NCI-H2171 (cell line): Measurements from ENCODE around the gene EIF4E2.

Source experiments
- DNase-seq: peaks from one replicate; lab custom pipeline; 2025; lab: John Stamatoyannopoulos, UW

EIF4E2 gene, protein sequence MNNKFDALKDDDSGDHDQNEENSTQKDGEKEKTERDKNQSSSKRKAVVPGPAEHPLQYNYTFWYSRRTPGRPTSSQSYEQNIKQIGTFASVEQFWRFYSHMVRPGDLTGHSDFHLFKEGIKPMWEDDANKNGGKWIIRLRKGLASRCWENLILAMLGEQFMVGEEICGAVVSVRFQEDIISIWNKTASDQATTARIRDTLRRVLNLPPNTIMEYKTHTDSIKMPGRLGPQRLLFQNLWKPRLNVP

DNA sequence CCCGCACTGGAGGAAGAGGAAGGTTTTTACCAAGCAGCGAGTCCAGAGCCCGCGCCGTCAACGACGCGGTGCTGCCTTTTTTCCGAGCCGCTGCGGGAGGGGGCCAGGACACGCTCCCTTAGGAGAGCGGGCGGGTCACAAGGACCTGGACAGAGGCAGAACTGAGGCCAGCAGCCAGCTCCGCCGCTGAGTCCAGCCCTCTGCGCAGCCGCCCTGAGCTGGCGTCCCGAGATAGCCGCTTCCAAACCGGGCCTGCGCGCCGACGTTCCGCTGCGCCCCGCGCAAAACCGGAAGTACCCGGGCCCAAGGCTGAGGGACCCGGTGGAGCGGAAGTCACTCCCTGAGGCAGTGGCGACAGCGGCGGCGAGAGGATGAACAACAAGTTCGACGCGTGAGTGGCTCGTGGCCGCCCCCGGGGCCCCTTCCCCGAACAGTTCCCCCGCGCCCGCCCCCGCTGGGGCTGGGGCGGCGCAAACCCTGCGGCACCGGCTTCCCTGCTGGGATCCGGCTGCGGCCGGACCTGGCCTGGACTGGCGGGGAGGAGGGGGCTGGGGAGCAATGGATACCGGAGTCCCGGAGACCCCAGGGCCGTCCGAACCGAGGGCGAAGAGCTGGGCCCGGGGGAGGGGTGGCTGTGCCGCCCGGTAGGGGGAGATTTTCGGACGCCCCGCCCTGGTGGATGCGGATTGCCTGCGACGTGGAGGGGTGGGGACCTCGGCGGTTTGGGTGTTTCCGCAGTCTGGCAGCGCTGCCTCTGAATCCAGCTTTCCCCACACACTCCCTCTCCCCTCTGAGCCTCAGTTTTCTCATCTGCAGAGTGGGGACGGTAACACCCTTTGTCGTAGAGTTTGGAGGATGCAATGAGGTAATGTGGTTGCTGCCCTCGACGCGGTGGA lies at the start of gene EIF4E2, which contains the start of gene TIGD1:
Gene EIF4E2 (plus strand): TSS at position 336 of the 896 bp plus-strand sequence. CDS start 36 bp downstream, at position 372.
Gene TIGD1 (minus strand): TSS at position 204 of the 896 bp plus-strand sequence. CDS start 675 bp downstream, outside the sequence.
- DNase-seq = peak; percentile 78

DNA sequence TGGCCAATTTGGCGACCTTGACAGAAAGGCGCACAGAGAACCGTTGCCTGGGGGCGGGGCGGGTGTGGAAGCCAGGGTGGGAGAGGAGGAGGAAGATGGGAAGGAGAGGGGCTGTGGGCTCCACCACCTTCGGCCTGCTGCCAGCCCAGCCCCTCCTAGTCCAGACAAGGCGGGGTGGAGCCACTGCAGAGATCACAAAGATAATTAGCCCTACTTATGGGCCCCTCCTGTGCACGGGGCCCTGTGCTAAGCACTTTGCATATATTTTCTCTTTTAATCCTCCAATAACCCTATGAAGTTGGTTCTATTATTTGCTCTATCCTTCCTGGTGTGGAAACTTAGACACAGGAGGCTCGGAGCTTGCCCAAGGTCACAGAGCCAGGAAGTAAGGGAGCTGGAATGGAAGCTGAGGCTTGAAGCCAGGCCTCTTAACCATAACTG lies 49.1 kb upstream of the EIF4E2 start:
- no peak for DNase-seq

DNA sequence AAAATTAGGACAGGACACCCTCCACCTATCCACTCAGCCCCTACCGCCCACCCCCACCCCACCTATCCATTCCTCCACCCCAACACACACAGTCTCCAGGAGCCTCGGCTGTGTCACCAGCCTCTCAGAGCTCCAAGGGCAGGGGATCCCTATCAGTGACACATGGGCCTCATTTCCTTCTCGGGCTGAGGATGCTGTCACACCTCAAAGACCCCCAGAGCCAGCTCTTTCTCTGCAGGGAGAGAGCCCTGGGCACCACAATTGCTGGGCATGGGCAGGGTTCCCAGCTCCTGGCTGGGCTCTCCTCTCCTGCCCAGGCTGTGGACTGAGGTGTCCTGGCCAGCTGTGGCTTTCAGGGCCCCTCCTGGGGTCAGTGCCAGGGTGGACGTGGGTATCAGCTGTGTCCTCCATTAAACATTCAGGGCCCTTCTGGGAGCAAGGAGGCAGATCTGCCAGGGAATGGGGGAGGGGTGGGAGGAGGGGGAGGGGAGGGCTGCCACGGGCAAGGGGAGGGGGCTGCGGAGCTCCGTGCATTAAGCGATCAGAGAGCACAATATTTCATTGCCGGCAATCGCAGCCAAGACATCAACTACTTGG lies 48.6 kb upstream of the EIF4E2 start:
- DNase-seq = no peak

DNA sequence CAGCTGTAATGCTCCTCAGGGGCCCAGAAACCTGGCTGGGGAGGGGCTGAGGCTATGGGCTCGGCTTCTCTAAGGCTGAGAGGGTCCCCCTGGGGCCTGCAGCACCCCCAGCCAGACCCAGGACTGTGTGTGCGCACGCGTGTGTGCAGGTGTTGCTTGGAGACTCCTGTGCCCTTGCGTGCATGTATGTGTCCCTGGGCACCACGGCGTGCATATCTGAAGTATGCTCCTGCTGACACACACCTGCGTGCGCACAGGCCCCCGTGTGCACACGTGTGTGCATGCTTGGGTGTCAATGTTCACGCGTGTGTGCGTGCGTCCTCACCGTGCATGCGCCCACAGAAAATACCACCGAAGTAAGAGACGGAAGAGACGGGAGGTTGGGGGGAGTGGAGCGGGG lies 48.0 kb upstream of the EIF4E2 start:
- no peak for DNase-seq

DNA sequence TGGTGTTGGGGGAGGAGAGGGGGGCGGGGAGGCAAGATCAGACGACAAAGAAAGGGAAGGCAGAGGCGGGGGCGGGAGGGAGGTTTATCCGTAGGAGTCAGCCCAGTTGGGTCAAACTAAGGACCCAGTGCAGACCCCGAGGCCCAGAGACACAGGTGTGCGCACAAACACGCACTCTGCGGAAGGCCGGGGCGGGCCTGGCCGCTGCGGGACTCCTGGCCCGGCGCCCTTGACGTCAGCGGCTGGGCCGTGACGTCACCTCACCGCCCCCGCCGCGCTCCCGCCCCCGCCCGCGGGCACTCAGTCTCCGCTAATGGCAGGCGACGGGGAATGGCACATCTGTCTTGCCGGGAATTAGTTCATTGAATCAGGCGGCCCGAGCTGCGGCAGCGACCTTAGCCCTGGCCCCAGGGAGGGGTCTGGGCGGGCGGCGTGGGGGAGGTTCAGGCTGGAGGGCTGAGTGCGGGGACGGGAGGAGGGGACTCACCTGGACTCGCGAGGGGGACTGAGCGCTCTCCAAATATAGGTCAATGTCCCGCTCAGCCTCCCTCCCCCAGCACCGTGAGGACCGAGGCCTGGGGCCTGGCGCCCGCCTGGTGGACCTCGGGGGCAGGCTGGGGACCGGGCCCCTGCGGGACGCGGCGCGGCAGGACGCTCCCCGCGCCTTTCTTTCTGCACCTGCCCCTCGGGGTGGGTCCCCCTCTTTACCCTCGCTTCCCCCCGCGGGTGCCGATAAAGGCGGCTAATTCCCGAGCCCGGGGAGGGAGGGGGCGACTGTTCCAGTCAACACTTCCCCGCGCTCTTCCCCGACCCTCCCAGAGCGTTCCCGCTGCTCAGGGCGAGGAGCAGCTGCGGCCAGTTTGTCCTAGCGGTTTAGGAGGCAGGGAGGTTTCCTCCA lies 47.3 kb upstream of the EIF4E2 start:
- DNase-seq = no peak

DNA sequence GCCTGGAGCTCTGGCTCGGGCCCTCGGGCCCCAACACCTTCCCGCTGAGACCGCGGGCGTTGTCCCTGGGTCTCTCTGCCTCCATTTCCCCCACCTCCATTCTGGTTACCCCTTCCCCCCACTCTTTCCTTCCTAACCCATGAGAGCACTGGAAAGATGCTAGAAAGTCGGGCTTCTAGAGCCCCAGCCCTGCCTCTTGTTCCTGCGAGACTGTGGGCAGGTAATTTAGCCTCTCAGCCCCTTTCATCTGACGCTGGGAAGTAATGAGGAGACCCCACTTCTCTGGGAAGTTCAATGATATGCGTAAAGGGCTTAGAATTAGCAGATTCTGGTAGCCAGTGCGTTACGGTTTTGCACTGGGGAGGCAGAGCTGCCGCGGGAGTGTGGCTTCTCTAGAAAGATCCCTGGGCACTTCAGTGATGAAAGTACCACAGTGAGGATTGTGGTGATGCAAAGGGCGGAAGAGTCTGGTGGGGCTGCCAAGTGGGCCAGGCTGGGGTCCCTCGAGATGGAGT lies 46.6 kb upstream of the EIF4E2 start:
- DNase-seq = no peak

DNA sequence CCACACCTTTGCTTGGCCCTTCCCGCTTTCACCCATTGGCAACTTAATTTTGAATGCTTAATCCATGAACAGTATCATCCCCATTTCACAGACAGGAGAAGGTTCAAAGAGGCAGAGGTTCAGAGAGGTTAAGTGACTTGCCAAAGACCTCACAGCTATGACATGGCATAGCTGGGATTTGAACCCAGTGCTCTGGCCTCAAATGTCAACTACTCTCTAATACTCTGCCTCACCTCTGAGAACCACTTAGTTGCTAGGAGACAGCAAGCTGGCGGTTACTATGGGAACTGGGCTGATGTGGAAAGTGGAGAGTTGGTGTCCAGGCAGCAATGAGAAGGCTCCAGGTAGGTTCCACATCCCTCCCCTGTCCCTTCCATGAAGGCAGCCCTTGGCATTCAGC lies 46.1 kb upstream of the EIF4E2 start:
- DNase-seq = no peak

DNA sequence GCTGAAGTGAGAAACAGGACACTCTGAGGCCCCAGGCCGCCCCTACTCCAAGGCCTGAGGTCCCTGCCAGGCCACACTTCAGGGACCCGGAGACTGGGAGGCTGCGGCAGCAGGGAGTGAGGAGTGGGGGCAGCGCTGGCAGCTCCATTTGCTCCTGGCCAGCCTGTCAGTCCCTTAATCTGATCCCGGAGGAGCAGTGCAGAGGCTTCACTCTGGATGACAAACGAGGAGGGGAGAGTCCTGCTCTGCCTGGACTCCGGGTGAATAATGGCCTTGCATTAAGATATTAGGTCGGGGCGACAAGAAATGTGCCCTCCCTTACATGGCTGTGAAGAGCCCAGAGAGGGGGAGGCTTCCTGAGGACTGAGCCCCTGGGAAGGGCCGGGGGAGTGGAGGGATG lies 44.6 kb upstream of the EIF4E2 start:
- DNase-seq = no peak

DNA sequence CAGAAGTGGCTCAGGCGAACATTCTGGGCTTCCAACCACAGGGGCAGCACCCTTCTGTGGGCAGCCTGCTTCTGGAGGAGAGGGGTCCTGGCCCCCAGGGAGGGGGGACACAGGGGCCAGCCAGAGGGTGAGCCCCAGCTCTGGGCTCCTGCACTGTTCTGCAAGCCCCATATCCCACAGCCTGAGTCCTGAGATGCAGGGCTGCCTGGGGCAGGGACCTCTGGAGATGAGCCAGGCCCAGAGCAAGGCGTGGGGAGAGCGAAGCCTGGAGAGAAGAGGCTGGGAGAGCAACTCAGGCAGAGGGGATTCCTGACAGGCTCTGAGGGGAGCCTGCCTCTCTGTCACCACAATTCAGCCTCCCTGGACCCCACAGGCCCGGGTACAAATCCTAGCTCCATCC lies 43.8 kb upstream of the EIF4E2 start:
- DNase-seq = no peak

DNA sequence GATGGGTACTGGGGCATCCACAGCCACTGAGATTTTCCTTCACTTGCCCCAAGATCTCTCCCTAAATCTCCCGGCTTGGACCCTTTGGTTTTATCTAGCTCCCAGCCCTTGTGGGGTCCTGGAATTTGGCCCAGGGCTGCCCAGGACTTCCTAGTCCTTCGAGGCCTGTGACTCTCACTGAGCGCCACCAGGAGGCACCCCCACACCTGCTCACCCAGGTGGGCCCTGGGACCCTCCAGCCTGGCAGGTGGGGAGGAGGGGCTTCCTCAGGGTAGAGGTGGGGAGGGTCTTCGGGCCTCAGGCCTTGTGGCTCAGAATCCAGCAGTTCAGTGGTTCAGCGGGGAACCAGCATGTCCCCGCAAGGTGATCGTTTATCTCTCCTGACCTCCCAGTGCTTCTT lies 42.2 kb upstream of the EIF4E2 start:
- DNase-seq = no peak

DNA sequence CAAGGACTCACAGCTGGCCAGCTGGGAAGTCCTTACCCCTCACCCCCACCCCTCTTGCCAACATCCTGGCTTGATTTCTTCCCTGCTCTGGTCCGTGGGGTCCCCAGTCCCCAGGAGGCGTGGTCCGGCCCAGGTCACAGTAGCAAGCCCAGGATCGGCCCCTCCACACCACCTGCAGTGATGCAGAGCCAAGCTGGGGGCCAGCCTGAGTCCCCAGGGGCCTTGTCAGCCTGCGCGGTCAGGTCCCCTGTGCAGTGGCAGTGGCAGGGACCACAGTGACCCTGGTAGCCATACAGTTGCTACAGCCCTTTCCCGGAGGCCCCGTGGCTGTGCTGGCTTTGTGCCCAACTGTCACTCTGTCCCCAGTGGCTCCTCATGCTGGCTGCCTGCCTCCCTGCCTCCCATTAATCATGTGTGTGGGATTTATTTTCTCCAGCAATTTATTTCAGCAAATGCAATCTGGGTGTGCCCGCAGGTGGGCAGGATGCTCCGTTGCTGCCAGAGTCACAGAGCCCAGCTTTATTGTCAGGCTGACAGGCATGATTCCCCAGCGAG lies 39.1 kb upstream of the EIF4E2 start:
- DNase-seq = no peak

DNA sequence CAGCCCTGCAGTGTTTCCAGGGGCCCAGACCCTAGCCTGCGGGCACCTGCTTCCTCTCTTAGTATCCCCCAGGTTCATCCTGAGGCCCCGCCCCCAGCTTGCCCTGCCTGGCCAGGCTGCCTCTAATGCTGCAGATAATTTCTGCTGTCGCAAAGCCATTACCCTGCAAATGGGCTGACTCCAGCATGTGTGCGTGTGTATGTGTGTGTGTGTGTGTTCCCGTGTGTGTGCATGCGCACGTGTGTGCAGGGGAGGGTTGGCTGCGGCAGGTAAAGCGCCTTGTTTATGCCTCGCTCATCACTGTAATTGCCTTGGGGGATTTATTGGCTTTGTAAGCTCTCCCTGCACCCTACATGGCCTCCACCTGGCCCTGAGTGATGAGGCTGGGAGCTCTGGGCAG lies 37.9 kb upstream of the EIF4E2 start:
- DNase-seq = no peak

DNA sequence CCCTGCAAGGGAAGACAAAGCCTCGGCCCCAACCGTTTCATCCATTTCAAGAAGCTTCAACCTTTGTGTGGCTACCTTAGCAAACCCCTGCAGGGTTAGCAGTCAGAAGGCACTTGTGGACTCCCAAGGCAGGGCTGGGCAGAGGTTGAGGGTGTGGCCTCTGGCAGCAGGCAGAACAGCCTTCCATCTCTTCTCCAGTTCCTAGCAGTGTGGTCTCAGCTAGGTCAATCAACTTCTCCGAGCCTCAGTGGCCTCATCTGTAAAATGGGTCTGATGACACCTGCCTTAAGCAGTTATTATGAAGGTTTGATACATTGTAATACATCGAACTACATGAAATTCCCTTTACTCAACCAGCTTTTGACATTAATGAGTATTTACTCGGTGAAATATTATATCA lies 37.1 kb upstream of the EIF4E2 start:
- DNase-seq = no peak

DNA sequence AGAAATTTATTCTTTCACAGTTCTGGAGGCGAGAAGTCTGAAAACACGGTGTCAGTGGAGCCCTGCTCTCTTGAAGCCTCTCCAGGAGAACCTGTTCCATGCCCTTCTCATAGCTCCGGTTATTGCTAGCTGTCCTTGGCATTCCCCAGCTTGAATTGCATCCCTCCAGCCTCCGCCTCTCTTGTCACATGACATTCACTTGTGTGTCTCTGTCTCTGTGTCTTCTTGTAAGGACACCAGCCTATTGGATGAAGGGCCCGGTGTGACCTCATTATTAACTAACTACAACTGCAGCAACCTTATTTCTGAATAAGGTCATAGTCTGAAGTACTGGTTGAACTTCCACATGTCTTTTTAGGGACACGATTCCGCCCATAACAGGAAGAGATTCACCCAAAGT lies 34.9 kb upstream of the EIF4E2 start:
- DNase-seq = no peak

DNA sequence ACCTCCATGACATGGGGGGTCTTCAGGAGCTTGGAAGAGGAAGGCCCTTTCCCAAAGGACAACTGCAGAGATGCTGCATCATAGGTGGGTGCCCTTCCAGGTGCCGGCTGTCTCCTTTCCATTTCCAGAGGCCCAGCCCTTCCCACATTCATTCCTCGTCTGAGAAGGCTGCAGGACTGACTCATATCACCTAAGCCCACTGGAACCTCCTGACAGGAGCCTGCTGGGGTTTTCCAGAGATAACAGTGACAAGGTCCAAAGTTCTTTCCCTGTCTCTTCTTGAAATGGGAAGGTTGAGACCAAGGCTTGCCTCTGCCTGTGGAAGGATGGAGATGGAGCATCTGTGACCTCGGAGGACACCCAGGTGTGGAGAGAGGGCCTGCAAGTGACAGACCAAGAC lies 33.9 kb upstream of the EIF4E2 start:
- no peak for DNase-seq

DNA sequence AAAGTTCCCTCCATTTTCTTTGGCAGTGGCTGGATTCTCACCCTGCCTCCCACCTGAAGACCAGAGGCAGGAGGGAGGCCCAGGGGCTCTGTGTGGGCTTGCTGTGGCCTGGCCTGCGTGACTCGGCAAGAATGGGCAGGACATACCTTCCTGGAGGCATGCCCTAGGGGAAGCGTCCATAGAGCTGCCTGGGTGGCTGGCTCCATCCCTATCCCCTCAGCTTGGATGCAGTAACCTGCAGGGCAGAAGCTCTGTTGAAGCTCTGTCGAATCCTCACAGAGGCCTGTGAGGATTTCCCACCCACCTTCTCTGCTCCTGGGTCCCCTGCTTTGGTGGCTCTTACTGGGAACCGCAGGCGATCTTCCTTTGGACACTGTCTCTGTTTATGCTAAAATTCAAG lies 31.6 kb upstream of the EIF4E2 start:
- DNase-seq = no peak

DNA sequence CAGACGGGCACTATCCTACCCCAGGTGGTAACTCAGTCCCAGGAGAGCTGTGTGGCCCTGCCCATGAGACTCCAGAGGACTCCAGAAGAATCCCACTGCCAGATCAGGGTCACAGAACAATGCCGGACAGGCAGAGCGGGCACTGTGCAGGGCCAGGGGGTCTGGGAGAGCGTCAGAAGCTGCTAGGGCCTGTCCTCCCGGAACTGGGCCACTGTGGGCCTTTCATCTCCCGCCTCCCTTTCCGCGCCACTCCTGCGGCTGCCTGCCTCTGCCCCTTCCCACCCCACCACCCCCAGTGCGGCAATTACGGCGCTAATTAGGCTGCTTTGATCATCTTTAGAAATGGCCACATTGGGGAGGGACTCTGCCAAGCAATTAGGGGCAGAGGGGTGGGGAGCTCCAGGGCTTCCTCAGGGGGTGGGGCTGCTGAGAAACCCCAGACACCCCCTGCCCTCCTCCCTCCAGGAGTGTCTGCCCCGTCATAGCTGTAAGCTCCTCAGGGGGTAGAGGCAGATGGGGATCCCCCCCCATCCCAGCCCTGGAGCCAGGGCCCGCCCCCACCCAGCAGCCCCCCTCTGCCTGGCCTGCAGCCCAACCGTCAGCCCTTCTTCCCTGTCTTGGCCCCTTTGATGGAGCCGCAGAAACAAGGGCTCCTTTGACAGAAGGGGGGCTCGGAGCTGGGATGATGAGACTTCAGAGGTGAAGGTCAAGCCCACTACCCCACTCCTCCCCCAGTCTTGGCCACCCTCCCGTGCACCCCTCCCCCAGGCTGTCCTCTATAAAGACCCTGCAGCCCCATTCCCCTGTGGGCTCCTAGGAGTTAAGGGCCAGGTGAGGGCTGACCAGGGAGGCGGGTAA lies 30.7 kb upstream of the EIF4E2 start, which contains the start of gene PRSS56:
Gene PRSS56 (plus strand): TSS at position 808 of the 858 bp plus-strand sequence. CDS start 211 bp downstream, outside the sequence.
- DNase-seq = no peak

DNA sequence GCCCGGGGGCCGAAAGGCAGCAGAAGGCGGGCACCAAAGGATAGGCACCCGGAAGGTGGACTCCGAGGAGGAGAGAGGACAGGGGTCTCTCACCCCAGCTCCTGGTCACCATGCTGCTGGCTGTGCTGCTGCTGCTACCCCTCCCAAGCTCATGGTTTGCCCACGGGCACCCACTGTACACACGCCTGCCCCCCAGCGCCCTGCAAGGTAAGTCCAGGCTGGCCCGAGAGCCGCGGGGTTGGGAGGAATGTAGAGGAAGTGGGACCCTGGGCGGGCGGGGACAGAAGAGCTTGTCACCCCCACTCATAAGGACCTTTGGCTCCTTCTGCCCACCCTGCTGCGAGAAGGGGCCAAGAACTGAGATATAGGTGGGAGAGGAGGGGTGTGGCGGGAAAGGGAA lies 30.0 kb upstream of the EIF4E2 start:
- no peak for DNase-seq

DNA sequence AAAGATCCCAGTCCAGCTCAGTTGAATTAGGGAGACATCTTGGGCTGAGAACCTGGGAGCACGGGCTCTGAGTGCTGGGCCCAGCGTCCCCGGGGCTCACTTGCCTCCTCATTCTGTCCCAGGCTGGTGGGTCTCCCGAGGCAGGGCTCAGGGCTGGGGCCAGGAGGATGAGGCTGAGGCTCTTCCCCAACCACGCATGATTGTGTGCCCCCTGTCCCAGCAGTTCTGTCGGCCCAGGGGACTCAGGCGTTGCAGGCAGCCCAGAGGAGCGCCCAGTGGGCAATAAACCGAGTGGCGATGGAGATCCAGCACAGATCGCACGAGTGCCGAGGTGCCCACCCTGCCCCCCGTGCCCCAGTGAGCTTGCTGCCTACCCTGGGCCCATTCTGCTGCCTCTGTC lies 29.4 kb upstream of the EIF4E2 start:
- no peak for DNase-seq

DNA sequence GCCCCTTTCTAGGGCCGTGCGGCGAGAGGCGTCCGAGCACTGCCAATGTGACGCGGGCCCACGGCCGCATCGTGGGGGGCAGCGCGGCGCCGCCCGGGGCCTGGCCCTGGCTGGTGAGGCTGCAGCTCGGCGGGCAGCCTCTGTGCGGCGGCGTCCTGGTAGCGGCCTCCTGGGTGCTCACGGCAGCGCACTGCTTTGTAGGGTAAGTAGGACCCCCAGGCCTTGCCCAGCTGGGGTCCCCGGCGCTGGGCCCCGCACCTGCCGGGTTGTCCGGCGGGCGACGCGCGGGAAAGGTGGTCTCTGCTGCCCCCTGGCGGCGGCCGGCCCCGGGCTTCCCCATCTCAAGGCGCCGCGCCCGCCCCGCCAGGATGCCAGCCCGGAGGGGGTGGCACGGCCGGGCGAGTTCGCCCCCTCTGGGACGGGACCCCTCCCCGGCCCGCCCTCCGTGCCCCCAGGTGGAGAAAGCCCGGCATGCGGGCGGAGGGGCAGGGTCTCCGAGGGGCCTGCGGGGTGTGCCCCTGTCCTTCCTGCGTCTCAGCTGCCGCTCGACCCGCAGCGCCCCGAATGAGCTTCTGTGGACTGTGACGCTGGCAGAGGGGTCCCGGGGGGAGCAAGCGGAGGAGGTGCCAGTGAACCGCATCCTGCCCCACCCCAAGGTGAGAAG lies 28.4 kb upstream of the EIF4E2 start:
- DNase-seq = no peak
